PC-9 (cell line): ENCODE measurements around the gene PARP4. TPM values are rescaled to one million over a fixed set of nuclear protein-coding genes. Genes with fewer than 3 reads are reported as not detected.
"Not testable (repeated sequence)": the region's sequence is repeated elsewhere in the genome, so short reads cannot be mapped to it uniquely, and the experiment has no call there.

Experiments
- BruUV-seq: library from RNA; stranded (reverse); fragments of 400-500 nt; replicated peaks from 2 replicates; lab custom pipeline; 2021; lab: Mats Ljungman, UMichigan
- CTCF ChIA-PET: fragments of 300-600 bp; sonication (Branson Sonifier 250); formaldehyde crosslinking; loops from one replicate; lab custom pipeline; 2022; ENCODE audit warnings: antibody characterized with exemption; lab: Charles Lee
- POLR2A ChIA-PET: fragments of 300-600 bp; sonication (Branson Sonifier 250); formaldehyde crosslinking; loops from one replicate; lab custom pipeline; 2022; ENCODE audit warnings: antibody characterized with exemption; ENCODE audit not compliant: unreplicated experiment; lab: Charles Lee
- DNase-seq, 2 experiments: peaks; one replicate each; pipeline versions ENCODE4 v3.0.0 to v3.0.0-alpha.2; 2015 to 2022; ENCODE audit warnings: mixed read lengths in 1 of 2
- H2AFZ ChIP-seq: fragments of 200-600 bp; sonication (generic); 2 replicates; pipeline ENCODE4 v1.8.1; 2017; ENCODE audit warnings: antibody characterized with exemption
- H3F3A ChIP-seq: fragments of 200-600 bp; sonication (generic); 2 replicates; pipeline ENCODE4 v1.8.1; 2017; ENCODE audit warnings: antibody characterized with exemption, mild to moderate bottlenecking, low read depth; ENCODE audit not compliant: insufficient read depth
- H3K27ac ChIP-seq: fragments of 200-600 bp; sonication (generic); 2 replicates; pipeline ENCODE4 v1.6.1; 2016; ENCODE audit warnings: mixed run types
- H3K27me3 ChIP-seq: fragments of 200-600 bp; sonication (generic); 2 replicates; pipeline ENCODE4 v1.6.1; 2016; ENCODE audit warnings: low read depth, mixed run types; ENCODE audit not compliant: insufficient read depth
- H3K36me3 ChIP-seq: fragments of 200-600 bp; sonication (generic); 2 replicates; pipeline ENCODE4 v1.6.1; 2016; ENCODE audit warnings: low read depth, mixed run types
- H3K4me1 ChIP-seq: fragments of 200-600 bp; sonication (generic); replicated peaks from 2 replicates; pipeline ENCODE4 v1.6.1; 2016; ENCODE audit warnings: mixed run types; ENCODE audit not compliant: insufficient read depth
- H3K4me2 ChIP-seq: fragments of 200-600 bp; sonication (generic); 2 replicates; pipeline ENCODE4 v1.6.1; 2017; ENCODE audit warnings: mixed run types
- H3K4me3 ChIP-seq: fragments of 200-600 bp; sonication (generic); 2 replicates; pipeline ENCODE4 v1.6.1; 2016; ENCODE audit warnings: mixed run types
- H3K79me2 ChIP-seq: fragments of 200-600 bp; sonication (generic); 2 replicates; pipeline ENCODE4 v1.6.1; 2017; ENCODE audit warnings: low read depth, mixed run types
- H3K9me2 ChIP-seq: fragments of 200-600 bp; sonication (generic); 2 replicates; pipeline ENCODE4 v1.8.1; 2017; ENCODE audit warnings: mild to moderate bottlenecking; ENCODE audit not compliant: insufficient read depth
- H3K9me3 ChIP-seq: fragments of 200-600 bp; sonication (generic); 2 replicates; pipeline ENCODE4 v1.8.1; 2016; ENCODE audit warnings: low read depth; ENCODE audit not compliant: insufficient read depth
- H4K20me1 ChIP-seq: fragments of 200-600 bp; sonication (generic); 2 replicates; pipeline ENCODE4 v1.8.1; 2017; ENCODE audit not compliant: insufficient read depth
- CTCF ChIP-seq: fragments of 200-600 bp; sonication (generic); conservative IDR thresholded peaks from 2 replicates; pipeline ENCODE4 v1.6.1; 2017; ENCODE audit warnings: mixed run types, antibody characterized with exemption, mild to moderate bottlenecking, moderate library complexity
- EZH2 ChIP-seq: fragments of 200-600 bp; sonication (generic); IDR thresholded peaks from 2 replicates; pipeline ENCODE4 v1.8.0; 2017; ENCODE audit warnings: antibody characterized with exemption, low read depth
- intact Hi-C: fragments of 100-400 bp; cut with micrococcal nuclease; formaldehyde crosslinking; loops from one replicate; pipeline ENCODE4 v1.10.0; 2022; ENCODE audit not compliant: unreplicated experiment
- total RNA-seq: library from RNA; stranded (reverse); gene quantifications from 2 replicates; pipeline ENCODE4 v1.2.3, GENCODE V29; 2021

Gene PARP4
- total RNA-seq, 1 experiment from 2014 or later, result 80.6 TPM

- Histone ChIP-seq H3K79me2 (no peaks in the 10 kb centered on the region), H3K27ac (no peak overlapping the region), H3K36me3 (peaks cover 23% of the 10 kb centered on the region), H3K4me3 (no peak overlapping the region), H2AFZ (no peak overlapping the region), H3K4me2 (no peak overlapping the region), H3K4me1 (no peaks in the 10 kb centered on the region), H3F3A (peaks cover 6% of the 10 kb centered on the region; the same call in 1 of the 2 replicates), H3K9me2 (no peaks in the 10 kb centered on the region), H4K20me1 (peaks cover 3% of the 10 kb centered on the region; the same call in 1 of the 2 replicates), H3K27me3 (no peaks in the 10 kb centered on the region), H3K9me3 (no peaks in the 10 kb centered on the region)
- ChIA-PET POLR2A (no interaction called here), CTCF (no interaction called here)
- intact Hi-C loops, result no loop called here
- TF ChIP-seq CTCF, result no peak
- no peak for TF ChIP-seq EZH2
- BruUV-seq, result no TSS peak
- DNase-seq, result no peak
Observed at GRCh38 chr13:24454056-24454455, 58.5 kb downstream of the PARP4 start.

GRCh38 chr13:24452044-24452443 is 60.5 kb downstream of the PARP4 start:
- intact Hi-C loops, result no loop called here
- Histone ChIP-seq H3K27ac (no peak overlapping the region), H3K4me2 (no peak overlapping the region), H4K20me1 (no peaks in the 10 kb centered on the region), H3F3A (peaks cover 6% of the 10 kb centered on the region; the same call in 1 of the 2 replicates), H2AFZ (no peak overlapping the region), H3K4me3 (no peak overlapping the region), H3K27me3 (no peaks in the 10 kb centered on the region), H3K79me2 (no peaks in the 10 kb centered on the region), H3K36me3 (peaks cover 18% of the 10 kb centered on the region), H3K9me3 (no peaks in the 10 kb centered on the region), H3K4me1 (no peaks in the 10 kb centered on the region), H3K9me2 (no peaks in the 10 kb centered on the region)
- BruUV-seq, result no TSS peak
- no peak for DNase-seq
- no peak for TF ChIP-seq CTCF
- TF ChIP-seq EZH2, result no peak
- CTCF ChIA-PET, result no interaction called here
- POLR2A ChIA-PET, result no interaction called here

- intact Hi-C loops, result no loop called here
- CTCF ChIA-PET, result no interaction called here
- H4K20me1 ChIP-seq, result no peaks in the 10 kb centered on the region
Observed at GRCh38 chr13:24450530-24450929, 62.0 kb downstream of the PARP4 start.

GRCh38 chr13:24444851-24445250 is 67.7 kb downstream of the PARP4 start:
- CTCF ChIA-PET, POLR2A ChIA-PET: not testable (repeated sequence)

More at GRCh38 chr13:24450530-24450929, 62.0 kb downstream of the PARP4 start:
- BruUV-seq, result no TSS peak
- Histone ChIP-seq H3K4me2 (no peak overlapping the region), H3F3A (no peaks in the 10 kb centered on the region), H3K9me2 (no peaks in the 10 kb centered on the region), H3K4me3 (no peak overlapping the region), H3K79me2 (no peaks in the 10 kb centered on the region), H3K36me3 (peaks cover 12% of the 10 kb centered on the region; the same call in 1 of the 2 replicates), H3K27me3 (no peaks in the 10 kb centered on the region), H2AFZ (no peak overlapping the region), H3K27ac (no peak overlapping the region), H3K4me1 (no peaks in the 10 kb centered on the region), H3K9me3 (no peaks in the 10 kb centered on the region)
- no peak for DNase-seq
- POLR2A ChIA-PET, result no interaction called here
- no peak for TF ChIP-seq EZH2
- no peak for TF ChIP-seq CTCF

More at GRCh38 chr13:24444851-24445250, 67.7 kb downstream of the PARP4 start:
- H3K4me1 ChIP-seq, H3K4me2 ChIP-seq, H3K79me2 ChIP-seq, H2AFZ ChIP-seq, DNase-seq, H3K9me2 ChIP-seq, H3K27me3 ChIP-seq, H4K20me1 ChIP-seq, H3F3A ChIP-seq, H3K9me3 ChIP-seq, BruUV-seq, H3K27ac ChIP-seq, H3K4me3 ChIP-seq, intact Hi-C loops: not testable (repeated sequence)
- H3K36me3 ChIP-seq, result 0 out of 2 replicates have a peak, but pooled peaks cover 11% of the 10 kb centered on the region
